K562 (cell line): Measurements from ENCODE around the gene LTBP1. TPM values are rescaled to one million over a fixed set of nuclear protein-coding genes. Genes with fewer than 3 reads are reported as not detected.

Experiments used
- ETS2 ChIP-seq: IDR thresholded peaks from 2 replicates; pipeline ENCODE4 v1.6.1; 2016; ENCODE audit warnings: borderline replicate concordance, missing genetic modification characterization, mild to moderate bottlenecking, moderate library complexity, missing compliant biosample characterization; ENCODE audit not compliant: poor library complexity, severe bottlenecking
- MAFF ChIP-seq: IDR thresholded peaks from 2 replicates; pipeline ENCODE4 v1.6.1; 2012; ENCODE audit warnings: low read length, improper control_type of control experiment
- POLR2A ChIP-seq: fragments of 450-650 bp; conservative IDR thresholded peaks from 2 replicates; pipeline ENCODE4 v1.6.1; 2016
- PPARD ChIP-seq: fragments of 250-450 bp; sonication (Bioruptor Pico); IDR thresholded peaks from 2 replicates; pipeline ENCODE4 v1.8.0; 2022; ENCODE audit warnings: inconsistent platforms, mild to moderate bottlenecking, moderate library complexity
- SIRT6 ChIP-seq: IDR thresholded peaks from one replicate; pipeline ENCODE4 v1.6.1; 2012; ENCODE audit warnings: low read depth, mild to moderate bottlenecking, control low read depth, inconsistent platforms, low read length, moderate library complexity
- TAF1 ChIP-seq: IDR thresholded peaks from 2 replicates; pipeline ENCODE4 v1.6.1; 2011; ENCODE audit warnings: mild to moderate bottlenecking, low read length, moderate library complexity; ENCODE audit not compliant: insufficient read depth, control insufficient read depth, severe bottlenecking; ENCODE audit errors: extremely low read depth
- ZBTB40 ChIP-seq, 2 experiments: fragments of 450-650 bp in 1 of 2; sonication (generic) in 1 of 2; formaldehyde crosslinking in 1 of 2; IDR thresholded peaks; 2 replicates each; pipeline versions ENCODE4 v1.7.1 to v1.9.0; 2016 to 2022; ENCODE audit warnings: inconsistent platforms in 1 of 2, mild to moderate bottlenecking in 1 of 2, missing genetic modification reagents in 1 of 2
- ZC3H4 ChIP-seq: sonication (generic); formaldehyde crosslinking; IDR thresholded peaks from 2 replicates; pipeline ENCODE4 v1.9.0; 2021; ENCODE audit warnings: missing genetic modification reagents, borderline replicate concordance
- ZNF318 ChIP-seq, 2 experiments: fragments of 450-650 bp; IDR thresholded peaks; 2 replicates each; pipeline ENCODE4 v1.6.1; 2016; ENCODE audit warnings: mild to moderate bottlenecking in 2 of 2, borderline replicate concordance in 1 of 2, low read depth in 1 of 2, moderate library complexity in 1 of 2
- polyA plus RNA-seq, 8 experiments: library from polyadenylated mRNA; depleted of rRNA in 4 of 8; stranded (reverse) in 5 of 8; unstranded in 3 of 8; fragments of >200 nt; fragmentation: Nextera tagmentation in 2 of 8; fragmentation: Illumina TruSeq in 1 of 8; extraction: Ambion mirVana in 2 of 8; extraction: Trizol in 1 of 8; gene quantifications; 2 replicates each; pipeline versions ENCODE4 v1.2.1 to v1.2.3, GENCODE V29; 2011 to 2014; ENCODE audit warnings: inconsistent platforms in 1 of 8, missing spikeins in 1 of 8
- total RNA-seq, 7 experiments: library from RNA; depleted of rRNA in 6 of 7; stranded (reverse); fragments of >200 nt in 6 of 7; fragmentation: Illumina TruSeq in 2 of 7; extraction: Trizol in 2 of 7; gene quantifications; 2 replicates each; pipeline versions ENCODE4 v1.2.1 to v1.2.3, GENCODE V29; 2011 to 2021; ENCODE audit warnings: low replicate concordance in 1 of 7

Gene LTBP1
- total and polyA plus RNA-seq, 9 of the 15 experiments (the other 6 are each of a cell fraction or from before 2014, with no cell fraction given) = 3.6 to 16.4 (median 8.5) TPM

GRCh38 chr2:32991091-32991845, 44.5 kb downstream of the LTBP1 start (continued):
- no peak for TF ChIP-seq ZBTB40 (IDR thresholded peaks at IDR 0.05)
- TF ChIP-seq ZBTB40 (CRISPR knock-in tag; IDR thresholded peaks at IDR 0.05) = no peak
- TF ChIP-seq ZC3H4 (CRISPR knock-in tag) = no peak
- no peak for TF ChIP-seq MAFF
- no peak for TF ChIP-seq TAF1
- TF ChIP-seq ZNF318 (IDR thresholded peaks at IDR 0.05; ENCODE audit: borderline replicate concordance in 1 of 2, low read depth in 1 of 2) = no peak
- TF ChIP-seq POLR2A = no peak
- TF ChIP-seq PPARD = no peak
- TF ChIP-seq ETS2 (tag) = no peak
- TF ChIP-seq SIRT6 = no peak
